Adipocyte (in vitro differentiated cells): ENCODE measurements around the gene THAP8.

Source experiments
- DNase-seq: peaks from one replicate; pipeline ENCODE4 v3.0.0-alpha.2; 2015; ENCODE audit warnings: low read depth
- H3K27me3 ChIP-seq: replicated peaks from 2 replicates; pipeline ENCODE4 v1.7.0; 2013; ENCODE audit warnings: mild to moderate bottlenecking, low read length, moderate library complexity; ENCODE audit not compliant: control insufficient read depth, insufficient read depth
- H3K36me3 ChIP-seq: 2 replicates; pipeline ENCODE4 v1.7.0; 2013; ENCODE audit warnings: low read length, mild to moderate bottlenecking, moderate library complexity; ENCODE audit not compliant: control insufficient read depth, insufficient read depth, severe bottlenecking
- H3K4me1 ChIP-seq: 2 replicates; pipeline ENCODE4 v1.7.0; 2013; ENCODE audit warnings: mild to moderate bottlenecking, low read length, moderate library complexity; ENCODE audit not compliant: control insufficient read depth, insufficient read depth
- H3K4me3 ChIP-seq: 2 replicates; pipeline ENCODE4 v1.7.0; 2013; ENCODE audit warnings: mild to moderate bottlenecking, low read length, moderate library complexity
- H3K9ac ChIP-seq: 2 replicates; pipeline ENCODE4 v1.7.0; 2013; ENCODE audit warnings: mild to moderate bottlenecking, low read length, moderate library complexity
- H3K9me3 ChIP-seq: 2 replicates; pipeline ENCODE4 v1.7.0; 2013; ENCODE audit warnings: mild to moderate bottlenecking, low read length, moderate library complexity; ENCODE audit not compliant: control insufficient read depth

Gene THAP8, protein sequence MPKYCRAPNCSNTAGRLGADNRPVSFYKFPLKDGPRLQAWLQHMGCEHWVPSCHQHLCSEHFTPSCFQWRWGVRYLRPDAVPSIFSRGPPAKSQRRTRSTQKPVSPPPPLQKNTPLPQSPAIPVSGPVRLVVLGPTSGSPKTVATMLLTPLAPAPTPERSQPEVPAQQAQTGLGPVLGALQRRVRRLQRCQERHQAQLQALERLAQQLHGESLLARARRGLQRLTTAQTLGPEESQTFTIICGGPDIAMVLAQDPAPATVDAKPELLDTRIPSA

DNA sequence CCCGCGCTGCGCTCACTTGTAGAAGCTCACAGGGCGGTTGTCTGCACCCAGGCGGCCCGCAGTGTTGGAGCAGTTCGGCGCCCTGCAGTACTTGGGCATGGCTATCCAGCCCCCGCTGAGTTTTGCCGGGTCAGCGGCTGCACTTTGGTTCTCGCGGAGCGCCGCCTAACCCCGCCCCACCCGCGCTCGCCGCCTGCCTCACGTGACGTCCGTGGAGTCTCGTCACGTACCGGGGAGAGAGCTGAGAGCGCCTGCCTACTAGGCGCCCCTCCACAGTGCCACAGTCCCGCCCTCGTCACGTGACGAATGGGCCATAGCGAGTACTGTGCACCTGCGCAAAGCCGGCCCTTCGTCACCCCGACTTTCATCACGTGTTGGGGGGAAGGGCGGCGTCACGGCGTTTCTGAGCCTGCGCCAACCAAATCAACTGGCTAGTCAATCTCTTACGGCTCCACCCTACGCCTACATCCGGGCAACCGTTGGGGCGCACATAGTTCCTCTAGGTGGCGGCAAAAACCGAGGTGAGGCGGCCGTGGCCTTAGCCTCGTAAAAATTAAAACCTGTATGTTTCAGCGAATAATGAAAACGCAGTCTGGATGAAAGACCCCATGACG, at the start of gene THAP8:
Gene THAP8, minus strand, starts transcription at position 167 of the 614 bp plus-strand sequence. Its CDS starts 68 bp downstream, at position 99.
- Histone ChIP-seq H3K36me3 (no peaks in the 10 kb centered on the region), H3K4me3 (peak within 1 kb of the TSS; percentile 94), H3K27me3 (no peaks in the 10 kb centered on the region), H3K9ac (peak within 1 kb of the TSS; percentile 93), H3K4me1 (peaks cover 8% of the 10 kb centered on the region), H3K9me3 (no peaks in the 10 kb centered on the region)
- peak; percentile 100 for DNase-seq

DNA sequence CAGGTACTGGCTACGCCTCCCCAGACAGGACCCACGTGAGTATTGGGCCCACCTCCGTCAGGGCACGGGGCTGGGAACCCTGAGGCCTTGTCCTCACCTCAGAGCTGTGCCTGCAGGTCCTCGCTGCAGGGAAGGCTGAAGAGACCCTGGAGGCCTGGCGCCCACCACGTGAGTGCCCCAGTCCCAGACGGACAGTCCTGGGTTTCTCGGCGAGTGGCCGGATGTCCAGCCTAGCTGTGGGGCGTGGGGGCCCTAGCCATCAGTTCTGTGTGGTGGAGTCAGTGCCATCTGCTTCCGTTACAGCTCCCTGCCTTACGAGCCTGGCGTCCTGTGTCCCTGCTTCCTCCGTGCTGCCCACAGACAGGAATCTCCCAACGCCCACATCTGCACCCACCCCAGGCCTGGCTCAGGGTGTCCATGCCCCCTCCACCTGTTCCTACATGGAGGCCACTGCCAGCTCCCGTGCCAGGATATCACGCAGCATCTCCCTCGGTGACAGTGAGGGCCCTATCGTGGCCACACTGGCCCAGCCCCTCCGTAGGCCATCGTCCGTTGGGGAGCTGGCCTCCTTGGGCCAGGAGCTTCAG, 49.0 kb upstream of the THAP8 start:
- Histone ChIP-seq H3K4me3 (no peak overlapping the region), H3K36me3 (no peaks in the 10 kb centered on the region)
- DNase-seq = no peak

DNA sequence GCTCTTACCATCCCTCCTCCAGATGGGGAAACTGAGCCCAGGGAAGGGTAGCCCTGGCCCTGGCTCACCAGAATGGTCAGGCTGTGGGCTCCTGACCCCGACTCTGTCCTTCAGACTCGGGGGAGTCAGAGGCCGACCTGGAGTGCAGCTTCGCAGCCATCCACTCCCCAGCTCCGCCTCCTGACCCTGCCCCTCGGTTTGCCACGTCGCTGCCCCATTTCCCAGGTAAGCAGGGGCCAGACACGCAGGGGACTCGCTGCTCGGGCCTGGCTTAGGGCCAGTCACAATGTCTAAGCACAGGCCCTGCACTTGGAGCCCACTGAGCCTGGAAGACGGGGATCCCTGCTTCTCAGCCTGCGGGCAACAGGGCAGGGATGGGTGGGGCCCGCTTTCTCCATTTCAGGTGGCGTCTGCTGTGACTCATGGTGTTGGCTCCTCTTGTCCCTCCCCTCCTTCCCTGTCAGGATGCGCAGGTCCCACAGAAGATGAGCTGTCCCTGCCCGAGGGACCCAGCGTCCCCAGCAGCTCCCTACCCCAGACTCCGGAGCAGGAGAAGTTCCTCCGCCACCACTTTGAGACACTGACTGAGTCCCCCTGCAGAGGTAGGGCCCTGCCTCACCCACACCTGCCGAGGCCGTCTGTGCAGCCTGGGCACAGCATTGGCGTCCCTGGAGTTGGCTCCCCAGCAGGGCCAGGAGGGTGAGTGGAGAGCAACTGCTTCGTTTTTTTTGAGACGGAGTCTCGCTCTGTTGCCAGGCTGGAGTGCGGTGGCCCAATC, 47.7 kb upstream of the THAP8 start:
- H3K4me3 ChIP-seq = no peak overlapping the region
- no peak overlapping the region for H3K9ac ChIP-seq
- no peaks in the 10 kb centered on the region for H3K9me3 ChIP-seq
- no peak for DNase-seq
- no peaks in the 10 kb centered on the region for H3K4me1 ChIP-seq
- H3K36me3 ChIP-seq = no peaks in the 10 kb centered on the region
- no peaks in the 10 kb centered on the region for H3K27me3 ChIP-seq

More for the DNA sequence above, 49.0 kb upstream of the THAP8 start:
- Histone ChIP-seq H3K4me1 (no peaks in the 10 kb centered on the region), H3K27me3 (no peaks in the 10 kb centered on the region), H3K9ac (no peak overlapping the region), H3K9me3 (no peaks in the 10 kb centered on the region)

DNA sequence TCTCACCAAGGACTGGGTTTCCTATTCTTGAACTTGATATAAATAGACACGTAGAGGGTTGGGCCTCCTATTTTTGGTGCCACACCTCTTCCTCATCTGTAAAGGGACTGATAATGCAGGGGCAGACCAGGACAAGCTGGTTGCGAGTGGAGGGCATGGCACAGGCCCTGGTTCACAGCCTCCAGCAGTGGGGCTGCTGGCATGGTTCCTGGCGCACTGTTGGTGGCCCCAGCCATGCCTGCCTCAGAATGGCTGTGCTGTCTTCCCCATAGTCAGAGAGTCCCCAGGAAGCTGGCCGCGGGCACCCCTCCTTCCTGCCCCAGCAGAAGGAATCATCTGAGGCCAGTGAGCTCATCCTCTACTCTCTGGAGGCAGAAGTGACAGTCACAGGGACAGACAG, 46.4 kb upstream of the THAP8 start:
- no peaks in the 10 kb centered on the region for H3K27me3 ChIP-seq
- H3K9ac ChIP-seq = no peak overlapping the region
- no peaks in the 10 kb centered on the region for H3K9me3 ChIP-seq
- no peaks in the 10 kb centered on the region for H3K36me3 ChIP-seq
- no peak for DNase-seq
- H3K4me3 ChIP-seq = no peak overlapping the region
- no peaks in the 10 kb centered on the region for H3K4me1 ChIP-seq

DNA sequence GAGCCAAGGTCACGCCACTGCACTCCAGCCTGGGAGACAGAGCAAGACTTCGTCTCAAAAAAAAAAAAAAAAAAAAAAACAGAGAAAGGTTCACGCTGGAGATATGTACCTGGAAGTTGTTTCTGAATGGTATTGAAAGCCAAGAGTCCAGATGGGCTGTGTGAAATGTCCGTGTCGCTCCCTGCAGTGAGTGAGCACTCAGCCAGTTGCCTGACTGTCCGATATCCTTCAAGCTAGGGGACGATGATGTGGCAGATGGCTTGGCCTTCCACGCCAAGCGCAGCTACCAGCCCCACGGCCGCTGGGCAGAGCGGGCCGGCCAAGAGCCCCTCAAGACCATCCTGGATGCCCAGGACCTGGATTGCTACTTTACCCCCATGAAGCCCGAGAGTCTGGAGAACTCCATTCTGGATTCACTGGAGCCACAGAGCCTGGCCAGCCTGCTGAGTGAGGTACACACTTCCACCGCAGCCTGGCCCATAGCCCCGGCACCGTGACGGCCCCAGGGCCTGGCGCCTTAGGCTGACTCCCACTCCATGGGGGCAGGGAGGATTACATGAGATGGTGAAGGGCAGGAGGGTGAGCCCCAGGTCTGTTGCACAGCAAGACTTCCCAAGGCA, 45.2 kb upstream of the THAP8 start:
- no peak for DNase-seq
- H3K4me1 ChIP-seq = no peaks in the 10 kb centered on the region
- no peak overlapping the region for H3K9ac ChIP-seq
- no peaks in the 10 kb centered on the region for H3K9me3 ChIP-seq
- no peaks in the 10 kb centered on the region for H3K27me3 ChIP-seq
- no peaks in the 10 kb centered on the region for H3K36me3 ChIP-seq
- H3K4me3 ChIP-seq = no peak overlapping the region

DNA sequence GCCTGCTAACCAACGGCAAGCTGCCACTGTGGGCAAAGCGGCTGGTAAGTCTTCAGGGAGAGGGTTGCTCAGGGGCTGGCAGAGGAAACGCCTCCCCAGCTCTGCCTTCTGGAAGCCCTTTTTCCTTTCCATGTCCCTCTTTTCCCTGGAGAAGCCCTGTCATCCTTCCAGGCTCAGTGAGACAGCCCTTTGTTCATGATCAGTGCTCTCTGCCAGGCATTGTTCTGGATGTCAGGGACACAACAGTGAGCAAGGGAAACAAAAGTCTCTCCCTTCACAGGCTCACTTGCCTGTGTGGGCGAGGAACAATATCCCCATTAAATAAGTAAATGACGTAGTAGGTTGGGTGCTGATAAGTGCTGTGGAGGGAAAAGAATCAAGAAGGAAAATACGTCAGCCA, 43.0 kb upstream of the THAP8 start:
- DNase-seq = no peak
- no peaks in the 10 kb centered on the region for H3K9me3 ChIP-seq
- H3K9ac ChIP-seq = no peak overlapping the region
- no peaks in the 10 kb centered on the region for H3K36me3 ChIP-seq
- no peaks in the 10 kb centered on the region for H3K27me3 ChIP-seq
- H3K4me1 ChIP-seq = no peaks in the 10 kb centered on the region
- no peak overlapping the region for H3K4me3 ChIP-seq

DNA sequence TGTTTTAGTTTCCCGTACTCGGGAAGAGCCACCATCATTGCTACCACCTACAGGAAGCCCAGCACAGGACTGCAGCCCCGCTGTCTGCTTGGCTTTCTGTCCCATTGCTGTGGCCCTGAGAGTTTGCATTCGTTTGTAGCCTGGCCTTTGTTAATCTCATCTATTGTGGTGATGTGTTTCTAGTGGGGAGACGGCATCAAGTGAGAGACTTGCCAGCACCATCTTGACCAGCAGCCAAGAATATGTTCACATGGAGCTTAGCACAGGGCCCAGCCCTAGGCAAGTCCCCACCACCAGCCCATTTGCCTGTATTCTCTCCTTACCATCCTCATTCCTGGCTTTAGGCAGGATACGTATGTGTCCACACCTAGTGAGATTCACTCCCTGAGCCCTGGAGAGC, 39.6 kb upstream of the THAP8 start:
- Histone ChIP-seq H3K4me3 (no peak overlapping the region), H3K36me3 (no peaks in the 10 kb centered on the region), H3K9ac (no peak overlapping the region), H3K4me1 (no peaks in the 10 kb centered on the region), H3K9me3 (no peaks in the 10 kb centered on the region), H3K27me3 (no peaks in the 10 kb centered on the region)
- no peak for DNase-seq

DNA sequence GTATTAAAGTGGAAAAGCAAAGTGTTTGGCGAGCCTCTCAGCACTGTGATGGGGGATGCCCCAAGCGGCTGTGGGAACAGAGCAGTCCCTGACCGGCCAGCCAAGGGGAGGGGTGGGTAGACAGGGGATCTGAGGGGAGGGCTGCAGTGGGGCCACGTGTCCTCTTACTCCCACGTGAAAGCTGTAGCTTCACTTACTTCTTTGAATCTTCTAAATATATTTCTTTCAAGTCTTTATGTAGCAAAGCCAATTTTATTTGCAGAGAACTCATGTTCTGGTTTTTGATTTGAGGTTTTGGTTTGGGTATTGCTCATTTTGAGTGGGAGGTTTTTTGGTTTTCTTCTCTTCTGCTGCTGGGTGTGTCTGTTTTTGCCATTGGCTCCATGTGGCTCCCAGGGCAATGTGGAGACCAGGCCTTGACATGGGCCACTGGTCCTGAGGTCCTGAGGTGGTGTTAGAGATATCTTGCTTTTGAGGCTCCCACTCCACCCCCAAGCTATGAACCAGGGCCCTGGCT, 39.1 kb upstream of the THAP8 start:
- H3K9ac ChIP-seq = no peak overlapping the region
- no peak for DNase-seq
- H3K4me3 ChIP-seq = no peak overlapping the region
- no peaks in the 10 kb centered on the region for H3K9me3 ChIP-seq
- H3K4me1 ChIP-seq = no peaks in the 10 kb centered on the region
- no peaks in the 10 kb centered on the region for H3K36me3 ChIP-seq
- no peaks in the 10 kb centered on the region for H3K27me3 ChIP-seq

DNA sequence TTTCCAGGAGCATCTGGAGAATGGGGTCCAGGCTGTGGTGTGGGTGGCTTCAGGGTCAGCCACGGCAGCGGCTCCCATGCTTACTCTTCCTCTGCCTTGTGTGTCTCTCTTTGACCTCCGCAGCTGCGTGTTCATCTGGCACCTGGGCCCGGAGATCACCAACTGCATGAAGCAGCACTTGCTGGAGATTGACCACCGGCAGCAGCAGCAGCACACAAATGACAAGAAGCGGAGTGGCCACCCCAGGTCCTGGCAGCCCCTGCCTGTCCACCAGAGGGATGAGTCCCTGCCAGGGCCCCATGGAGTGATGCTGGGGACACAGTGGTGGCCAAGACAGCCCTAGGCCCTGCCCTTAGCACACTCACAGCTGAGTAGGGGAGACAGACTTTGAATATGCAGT, 38.5 kb upstream of the THAP8 start:
- no peaks in the 10 kb centered on the region for H3K36me3 ChIP-seq

DNA sequence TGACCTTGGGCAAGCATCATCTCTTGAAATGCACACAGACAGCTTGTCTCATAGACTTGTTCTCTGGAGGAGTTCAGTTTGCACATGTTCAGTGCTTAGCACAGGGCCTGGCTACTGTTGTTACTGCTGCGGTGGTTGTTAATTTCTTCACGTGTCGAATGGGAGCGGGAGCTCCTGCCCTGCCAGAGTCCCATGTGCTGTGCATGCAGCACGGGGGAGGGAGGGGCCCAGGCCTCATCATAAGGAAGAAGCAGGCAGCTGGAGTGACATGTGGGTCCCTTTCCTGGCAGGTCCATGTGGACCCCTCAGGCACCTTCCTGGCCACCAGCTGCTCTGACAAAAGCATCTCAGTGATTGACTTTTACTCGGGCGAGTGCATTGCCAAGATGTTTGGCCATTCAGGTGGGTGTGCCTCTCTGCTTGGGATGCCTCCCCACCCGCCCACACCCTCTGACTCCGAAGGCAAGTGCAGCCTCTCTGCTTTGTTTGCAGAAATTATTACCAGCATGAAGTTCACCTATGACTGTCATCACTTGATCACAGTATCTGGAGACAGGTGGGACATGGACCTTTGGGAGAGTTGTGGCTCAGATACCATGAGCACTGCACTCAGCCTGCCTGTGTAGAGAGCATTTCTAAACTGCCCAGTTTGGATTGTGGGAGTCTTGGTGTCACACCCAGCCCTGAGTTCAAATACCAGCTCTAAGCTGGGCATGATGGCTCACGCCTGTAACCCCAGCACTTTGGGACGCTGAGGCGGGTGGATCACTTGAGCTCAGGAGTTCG, 37.0 kb upstream of the THAP8 start:
- Histone ChIP-seq H3K27me3 (no peaks in the 10 kb centered on the region), H3K9me3 (no peaks in the 10 kb centered on the region), H3K36me3 (no peaks in the 10 kb centered on the region), H3K4me1 (no peaks in the 10 kb centered on the region), H3K4me3 (no peak overlapping the region), H3K9ac (no peak overlapping the region)
- no peak for DNase-seq

More for the DNA sequence above, 38.5 kb upstream of the THAP8 start:
- no peak for DNase-seq
- no peaks in the 10 kb centered on the region for H3K9me3 ChIP-seq
- no peaks in the 10 kb centered on the region for H3K27me3 ChIP-seq
- no peak overlapping the region for H3K4me3 ChIP-seq
- H3K9ac ChIP-seq = no peak overlapping the region
- no peaks in the 10 kb centered on the region for H3K4me1 ChIP-seq
